GM18519 (cell line): Measurements from ENCODE around the gene FAM222B.
A peak's percentile ranks its signal among the peaks of the same experiment; 100 is the strongest.
"Not testable (repeated sequence)": the region's sequence is repeated elsewhere in the genome, so short reads cannot be mapped to it uniquely, and the experiment has no call there.

Experiments
- ATAC-seq: cut with Tn5 transposase; IDR thresholded peaks from one replicate; pipeline ENCODE4 v1.9.1; 2021; ENCODE audit warnings: mild to moderate bottlenecking, moderate library complexity; ENCODE audit not compliant: unreplicated experiment, low FRiP score

FAM222B gene

GRCh38 chr17:28873839-28874238 is 31.2 kb upstream of the FAM222B start:
- no peak for ATAC-seq

- peak; percentile 71 for ATAC-seq
Observed at GRCh38 chr17:28871056-28871579, 28.5 kb upstream of the FAM222B start.

- no peak for ATAC-seq
Observed at GRCh38 chr17:28867276-28867675, 24.7 kb upstream of the FAM222B start.

DNA sequence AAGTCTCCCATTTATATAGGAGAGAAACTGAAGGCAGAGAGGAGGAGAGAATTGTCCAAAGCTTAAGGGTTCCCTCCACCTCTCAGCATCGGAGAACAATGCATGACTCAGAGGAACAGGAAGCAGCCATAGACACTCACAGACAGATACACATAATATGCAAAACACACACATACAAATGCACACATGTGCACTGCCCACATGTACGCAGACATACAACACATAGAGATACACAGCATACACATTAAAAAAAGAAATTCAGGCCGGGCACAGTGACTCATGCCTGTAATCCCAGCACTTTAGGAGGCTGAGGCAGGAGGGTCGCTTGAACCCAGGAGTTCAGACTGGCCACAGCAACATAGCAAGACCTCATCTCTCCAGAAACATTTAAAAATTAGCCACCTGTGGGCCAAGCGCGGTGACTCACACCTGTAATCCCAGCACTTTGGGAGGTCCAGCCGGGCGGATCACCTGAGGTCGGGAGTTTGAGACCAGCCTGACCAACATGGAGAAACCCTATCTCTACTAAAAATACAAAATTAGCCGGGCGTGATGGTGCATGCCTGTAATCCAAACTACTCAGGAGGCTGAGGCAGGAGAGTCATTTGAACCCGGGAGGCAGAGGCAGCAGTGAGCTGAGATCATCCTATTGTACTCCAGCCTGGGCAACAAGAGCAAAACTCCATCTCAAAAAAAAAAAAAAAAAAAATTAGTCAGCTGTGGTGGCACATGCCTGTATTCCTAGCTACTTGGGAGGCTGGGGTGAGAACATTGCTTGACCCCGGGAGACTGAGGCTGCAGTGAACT is 23.6 kb upstream of the FAM222B start:
- ATAC-seq: no peak

GRCh38 chr17:28864991-28865849 is 22.6 kb upstream of the FAM222B start:
- ATAC-seq: no peak

DNA sequence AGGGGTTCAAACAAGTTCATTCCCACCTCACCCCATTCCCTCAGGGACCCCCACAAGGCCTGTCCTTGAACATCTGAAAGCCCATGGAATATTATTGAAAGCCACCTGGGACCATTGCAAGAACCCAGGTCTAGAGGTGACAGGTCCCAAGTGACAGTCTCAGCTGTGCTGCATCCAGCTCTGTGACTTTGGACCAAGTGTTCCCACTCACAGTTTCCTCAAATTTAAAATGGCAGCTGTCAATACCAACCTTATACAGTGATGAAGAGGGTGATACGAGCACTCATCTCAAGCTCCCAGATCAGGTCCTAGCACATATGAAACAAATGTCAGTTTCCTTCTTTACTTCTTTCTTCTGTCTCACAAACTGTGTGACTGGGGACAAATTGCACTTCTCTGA is 21.4 kb upstream of the FAM222B start:
- ATAC-seq: no peak

DNA sequence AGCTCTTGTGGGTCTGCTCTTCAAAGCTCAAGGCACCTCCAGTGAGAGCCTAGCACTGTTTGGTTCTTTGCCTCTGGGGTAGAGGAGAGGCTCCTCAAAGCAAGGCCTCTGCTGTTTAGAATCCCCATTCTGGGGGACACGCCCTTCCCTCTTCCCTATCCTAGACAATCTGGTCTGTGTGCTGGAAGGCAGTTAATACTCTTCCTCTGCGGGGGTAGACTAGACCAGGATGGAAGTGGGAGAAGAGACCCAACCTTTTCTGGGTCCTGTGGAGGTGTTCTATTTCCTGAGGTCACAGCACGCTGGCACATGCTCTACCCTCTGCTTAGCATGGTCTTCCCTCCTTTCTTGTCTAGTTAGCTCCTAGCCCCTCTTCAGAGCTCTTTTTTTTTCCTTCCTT is 20.0 kb upstream of the FAM222B start:
- no peak for ATAC-seq

GRCh38 chr17:28861393-28862203 is 19.0 kb upstream of the FAM222B start:
- ATAC-seq: no peak

GRCh38 chr17:28860363-28860808 is 17.8 kb upstream of the FAM222B start:
- ATAC-seq: no peak

DNA sequence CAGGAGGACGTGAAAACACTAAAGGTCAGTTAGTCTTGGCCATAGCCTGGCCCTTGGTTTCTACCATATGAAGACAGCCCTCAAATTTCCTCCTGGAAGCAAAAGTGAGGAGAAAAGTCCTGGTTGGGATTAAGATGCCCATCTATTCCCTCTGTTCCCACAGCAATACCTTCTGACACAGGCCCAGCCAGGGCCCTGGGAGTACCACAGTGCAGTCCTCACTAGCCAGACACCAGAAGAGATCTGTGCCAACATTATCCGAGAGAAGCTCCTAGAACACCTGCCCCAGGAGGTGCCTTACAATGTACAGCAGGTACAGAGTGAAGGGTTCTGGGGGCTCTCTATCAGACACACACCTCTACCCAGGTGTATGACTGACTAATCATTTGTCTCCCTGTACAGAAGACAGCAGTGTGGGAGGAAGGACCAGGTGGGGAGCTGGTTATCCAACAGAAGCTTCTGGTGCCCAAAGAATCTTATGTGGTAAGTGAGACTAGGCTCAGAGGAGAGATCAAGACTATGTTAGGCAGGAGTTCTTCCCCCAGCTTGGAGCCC is 16.3 kb upstream of the FAM222B start:
- ATAC-seq: no peak

DNA sequence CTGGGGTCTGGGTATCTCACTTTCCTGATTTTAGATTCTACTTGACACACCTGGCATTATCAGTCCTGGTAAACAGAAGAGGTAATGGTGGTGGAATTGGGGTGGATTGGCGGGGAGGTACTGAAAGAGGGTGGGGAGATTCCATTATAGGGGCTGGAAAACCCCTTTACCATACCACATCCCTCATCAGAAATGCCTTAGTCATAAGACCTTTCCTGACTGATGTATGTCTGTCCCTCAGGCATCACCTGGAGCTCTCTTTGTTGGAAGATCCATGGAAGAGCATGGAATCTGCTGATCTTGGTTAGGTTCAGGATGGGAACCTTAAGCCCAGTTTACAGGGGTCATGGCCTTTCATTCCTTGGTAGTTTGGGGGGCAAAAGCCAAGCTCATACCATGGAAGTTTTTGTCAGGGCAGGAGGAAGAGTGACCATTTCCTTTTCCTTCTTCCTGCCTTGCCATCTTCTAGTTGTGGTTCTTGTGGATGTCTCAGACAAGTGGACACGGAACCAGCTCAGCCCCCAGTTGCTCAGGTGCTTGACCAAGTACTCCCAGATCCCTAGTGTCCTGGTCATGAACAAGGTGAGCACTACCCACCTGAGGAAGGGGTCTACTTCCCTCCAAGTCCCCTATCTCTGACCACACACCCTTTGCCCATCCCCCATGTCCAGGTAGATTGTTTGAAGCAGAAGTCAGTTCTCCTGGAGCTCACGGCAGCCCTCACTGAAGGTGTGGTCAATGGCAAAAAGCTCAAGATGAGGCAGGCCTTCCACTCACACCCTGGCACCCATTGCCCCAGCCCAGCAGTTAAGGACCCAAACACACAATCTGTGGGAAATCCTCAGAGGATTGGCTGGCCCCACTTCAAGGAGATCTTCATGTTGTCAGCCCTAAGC is 15.6 kb upstream of the FAM222B start:
- ATAC-seq: no peak

- no peak for ATAC-seq
Observed at GRCh38 chr17:28856028-28856574, 13.5 kb upstream of the FAM222B start.

GRCh38 chr17:28855336-28855679 is 12.7 kb upstream of the FAM222B start:
- no peak for ATAC-seq

DNA sequence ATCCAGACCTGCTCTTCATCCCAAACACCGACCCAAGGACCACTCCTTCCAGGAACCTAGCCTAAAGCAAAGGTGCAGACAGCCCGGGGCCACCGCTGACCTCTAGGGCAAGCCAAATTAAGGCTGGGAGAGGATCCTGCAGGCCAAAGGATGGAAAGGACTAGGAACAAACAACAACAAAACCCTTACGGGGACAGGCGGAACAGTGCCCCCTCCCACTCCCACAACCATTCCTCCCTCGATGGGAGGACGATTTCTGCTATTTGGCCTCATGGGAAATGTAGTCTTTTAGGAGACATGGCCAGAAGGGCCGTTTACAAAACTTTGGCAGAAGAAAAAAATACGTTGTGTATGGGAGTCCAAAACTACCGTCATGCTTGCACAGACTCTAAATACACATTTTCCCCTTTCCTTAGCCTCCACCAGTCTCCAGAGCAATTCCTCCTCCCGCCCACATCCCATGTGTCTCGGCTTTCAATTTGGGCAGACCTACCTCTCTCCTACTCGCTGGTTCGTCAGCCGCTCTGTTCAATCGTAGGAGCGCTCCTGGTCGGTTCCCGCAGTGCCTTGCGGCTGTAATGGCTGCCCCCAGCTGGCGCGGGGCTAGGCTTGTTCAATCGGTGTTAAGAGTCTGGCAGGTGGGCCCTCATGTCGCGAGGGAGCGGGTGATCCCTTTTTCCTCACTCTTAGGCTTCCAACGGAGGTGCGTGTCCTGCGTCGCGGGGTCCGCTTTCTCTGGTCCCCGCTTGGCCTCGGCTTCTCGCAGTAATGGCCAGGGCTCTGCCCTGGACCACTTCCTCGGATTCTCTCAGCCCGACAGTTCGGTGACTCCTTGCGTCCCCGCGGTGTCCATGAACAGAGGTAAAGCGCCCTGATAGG is 12.1 kb upstream of the FAM222B start, which contains the start of gene ERAL1:
TSS of gene ERAL1 (plus strand) at position 560 of the 879 bp plus-strand sequence. CDS start at position 579, 19 bp downstream.
- ATAC-seq: no peak

- no peak for ATAC-seq
Observed at GRCh38 chr17:28853295-28853694, 10.7 kb upstream of the FAM222B start.

- ATAC-seq: no peak
Observed at GRCh38 chr17:28849281-28849680, 6.7 kb upstream of the FAM222B start.

DNA sequence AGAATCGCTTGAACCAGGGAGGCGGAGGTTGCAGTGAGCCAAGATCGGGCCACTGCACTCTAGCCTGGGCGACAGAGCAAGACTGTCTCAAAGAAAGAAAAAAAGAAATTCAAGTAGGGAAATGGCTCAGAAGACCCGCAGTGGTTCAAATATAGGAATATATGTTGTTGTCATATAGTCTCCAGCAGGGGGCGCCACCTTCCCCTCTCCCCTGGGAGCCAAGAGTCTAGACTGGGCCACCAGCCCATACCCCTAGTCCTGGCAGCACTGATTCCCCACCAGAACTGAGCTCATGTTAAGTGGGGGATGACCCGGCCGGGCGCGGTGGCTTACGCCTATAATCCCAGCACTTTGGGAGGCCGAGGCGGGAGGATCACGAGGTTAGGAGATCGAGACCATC is 6.1 kb upstream of the FAM222B start:
- ATAC-seq: not testable (repeated sequence)

- ATAC-seq: not testable (repeated sequence)
Observed at GRCh38 chr17:28846699-28847098, 4.1 kb upstream of the FAM222B start.
